Keratinocyte (primary cell): ENCODE results near the gene PCDHB13. TPM values are rescaled to one million over a fixed set of nuclear protein-coding genes. Genes with fewer than 3 reads are reported as not detected.
"Not testable (repeated sequence)": the region's sequence is repeated elsewhere in the genome, so short reads cannot be mapped to it uniquely, and the experiment has no call there.

Experiments
- DNase-seq: peaks from one replicate; pipeline ENCODE4 v3.0.0-alpha.2; 2011; ENCODE audit warnings: low read depth, missing footprints, low spot score
- FAIRE-seq: peaks from 2 replicates; lab custom pipeline; 2011; peaks lifted over from hg19 to GRCh38; lab: Jason Lieb, UNC
- H2AFZ ChIP-seq: 2 replicates; pipeline ENCODE4 v1.6.0; 2012; ENCODE audit warnings: low read length, control low read depth, inconsistent platforms; ENCODE audit not compliant: control insufficient read depth
- H3K27ac ChIP-seq: 2 replicates; pipeline ENCODE4 v1.5.1; 2011; ENCODE audit warnings: low read length; ENCODE audit not compliant: control insufficient read depth, insufficient read depth
- H3K27me3 ChIP-seq: 3 replicates; pipeline ENCODE4 v1.6.0; 2011; ENCODE audit warnings: low read length; ENCODE audit not compliant: control insufficient read depth, insufficient read depth; ENCODE audit errors: extremely low read depth
- H3K36me3 ChIP-seq, 2 experiments: 2 replicates in 1 of 2; 3 replicates in 1 of 2; pipeline ENCODE4 v1.5.1; 2011; ENCODE audit warnings: low read length in 2 of 2, mild to moderate bottlenecking in 1 of 2; ENCODE audit not compliant: control insufficient read depth in 2 of 2, insufficient read depth in 2 of 2; ENCODE audit errors: extremely low read depth in 1 of 2
- H3K4me1 ChIP-seq: 3 replicates; pipeline ENCODE4 v1.5.1; 2011; ENCODE audit warnings: low read length; ENCODE audit not compliant: control insufficient read depth, insufficient read depth; ENCODE audit errors: extremely low read depth
- H3K4me2 ChIP-seq: 3 replicates; pipeline ENCODE4 v1.6.0; 2011; ENCODE audit warnings: low read depth, low read length; ENCODE audit not compliant: control insufficient read depth, insufficient read depth; ENCODE audit errors: extremely low read depth
- H3K4me3 ChIP-seq, 3 experiments: fragments of 200-600 bp in 1 of 3; sonication (generic) in 1 of 3; 2 replicates in 2 of 3; 3 replicates in 1 of 3; pipeline ENCODE4 v1.5.1; 2011 to 2016; ENCODE audit warnings: low read length in 3 of 3, mild to moderate bottlenecking in 3 of 3, control low read depth in 2 of 3, inconsistent platforms in 1 of 3, low read depth in 1 of 3, mixed read lengths in 1 of 3, mixed run types in 1 of 3, moderate library complexity in 1 of 3; ENCODE audit not compliant: control insufficient read depth in 2 of 3, insufficient read depth in 2 of 3; ENCODE audit errors: extremely low read depth in 1 of 3
- H3K79me2 ChIP-seq: 2 replicates; pipeline ENCODE4 v1.6.0; 2012; ENCODE audit warnings: low read length; ENCODE audit not compliant: control insufficient read depth, insufficient read depth
- H3K9ac ChIP-seq: 3 replicates; pipeline ENCODE4 v1.6.0; 2011; ENCODE audit warnings: low read length; ENCODE audit not compliant: control insufficient read depth, insufficient read depth; ENCODE audit errors: extremely low read depth
- H3K9me1 ChIP-seq: 3 replicates; pipeline ENCODE4 v1.6.0; 2011; ENCODE audit warnings: low read length; ENCODE audit not compliant: control insufficient read depth, insufficient read depth; ENCODE audit errors: extremely low read depth
- H3K9me3 ChIP-seq: 2 replicates; pipeline ENCODE4 v1.5.1; 2012; ENCODE audit warnings: low read depth, low read length; ENCODE audit not compliant: control insufficient read depth
- H4K20me1 ChIP-seq: 3 replicates; pipeline ENCODE4 v1.6.0; 2011; ENCODE audit warnings: low read length; ENCODE audit not compliant: control insufficient read depth, insufficient read depth; ENCODE audit errors: extremely low read depth
- CTCF ChIP-seq, 3 experiments: IDR thresholded peaks in 1 of 3; conservative IDR thresholded peaks in 1 of 3; optimal IDR thresholded peaks in 1 of 3; 2 replicates in 2 of 3; 3 replicates in 1 of 3; pipeline versions ENCODE3 to v1.5.1; 2011; ENCODE audit warnings: low read length in 3 of 3, mild to moderate bottlenecking in 3 of 3, moderate library complexity in 2 of 3, control low read depth in 1 of 3, inconsistent platforms in 1 of 3; ENCODE audit not compliant: insufficient read depth in 2 of 3; ENCODE audit errors: extremely low read depth in 1 of 3
- EZH2 ChIP-seq: IDR thresholded peaks from one replicate; pipeline ENCODE4 v1.6.1; 2012; ENCODE audit warnings: inconsistent platforms, mild to moderate bottlenecking, low read length, moderate library complexity
- dilution Hi-C: fragments of 300-500 bp; cut with MboI; formaldehyde crosslinking; loops from one replicate; pipeline ENCODE4 v1.7.0; 2020; ENCODE audit warnings: low sequenced_read_pairs; ENCODE audit not compliant: extremely low pct_ligation_motif_present
- polyA plus RNA-seq, 5 experiments: library from polyadenylated mRNA; depleted of rRNA in 3 of 5; stranded (reverse) in 3 of 5; stranded (forward) in 1 of 5; unstranded in 1 of 5; fragments of >200 nt; gene quantifications; 1 replicate in 1 of 5; 2 replicates in 3 of 5; 3 replicates in 1 of 5; pipeline versions ENCODE4 v1.2.1 to v1.2.3, GENCODE V29; 2011 to 2012; ENCODE audit warnings: missing spikeins in 2 of 5, low read depth in 1 of 5, low replicate concordance in 1 of 5

The PCDHB13 gene
- polyA plus RNA-seq, 1 donor (not counting 4 experiments of a cell fraction or from before 2014, with no cell fraction given), result 0.07 TPM

DNA sequence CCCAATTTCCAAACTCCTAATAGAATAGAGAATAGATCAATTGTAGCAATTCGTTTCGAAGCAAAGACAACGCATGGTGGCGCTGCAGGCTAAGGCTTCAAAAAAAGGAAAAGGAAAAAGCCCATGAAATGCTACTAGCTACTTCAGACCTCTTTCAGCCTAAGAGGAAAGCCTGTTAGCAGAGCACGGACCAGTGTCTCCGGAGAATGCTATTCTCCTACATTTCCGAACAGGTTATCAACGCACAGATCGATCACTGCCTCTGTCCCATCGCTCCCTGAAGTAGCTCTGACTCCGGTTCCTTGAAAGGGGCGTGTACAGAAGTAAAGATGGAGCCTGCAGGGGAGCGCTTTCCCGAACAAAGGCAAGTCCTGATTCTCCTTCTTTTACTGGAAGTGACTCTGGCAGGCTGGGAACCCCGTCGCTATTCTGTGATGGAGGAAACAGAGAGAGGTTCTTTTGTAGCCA, 31.6 kb downstream of the PCDHB13 start, which contains the start of gene PCDHB15:
Gene PCDHB15, plus strand, starts transcription at position 146 of the 468 bp plus-strand sequence. Its CDS starts 184 bp downstream, at position 330.
- Histone ChIP-seq H3K36me3 (no peaks in the 10 kb centered on the region), H3K4me1 (no peaks in the 10 kb centered on the region), H3K9ac (no peak within 1 kb of the TSS), H3K9me3 (peaks cover 7% of the 10 kb centered on the region), H3K27ac (no peak within 1 kb of the TSS), H3K79me2 (no peaks in the 10 kb centered on the region), H2AFZ (no peak within 1 kb of the TSS), H3K27me3 (no peaks in the 10 kb centered on the region), H3K4me2 (no peak within 1 kb of the TSS), H4K20me1 (no peaks in the 10 kb centered on the region), H3K4me3 (no peak within 1 kb of the TSS), H3K9me1 (no peaks in the 10 kb centered on the region)
- DNase-seq (no peak), FAIRE-seq (no peak)
- TF ChIP-seq CTCF (optimal IDR thresholded peaks at IDR 0.05 in 1 of 3, IDR thresholded peaks at IDR 0.05 in 1 of 3, conservative IDR thresholded peaks at IDR 0.05 in 1 of 3; ENCODE audit: extremely low read depth in 1 of 3, insufficient read depth in 2 of 3, low read length in 3 of 3) (no peak), EZH2 (no peak)
- dilution Hi-C loops, result no loop called here

- H3K4me2 ChIP-seq, DNase-seq, H2AFZ ChIP-seq, H3K27ac ChIP-seq, H3K36me3 ChIP-seq, H3K4me1 ChIP-seq, H3K9me3 ChIP-seq, H4K20me1 ChIP-seq, H3K9ac ChIP-seq, dilution Hi-C loops, H3K79me2 ChIP-seq, H3K27me3 ChIP-seq, H3K9me1 ChIP-seq, FAIRE-seq, H3K4me3 ChIP-seq: not testable (repeated sequence)
Observed at GRCh38 chr5:141246971-141247370, 33.3 kb downstream of the PCDHB13 start.

- dilution Hi-C loops, H3K36me3 ChIP-seq, H3K9me1 ChIP-seq, DNase-seq, H3K27me3 ChIP-seq, H3K9me3 ChIP-seq, H4K20me1 ChIP-seq, H3K4me2 ChIP-seq, H3K4me1 ChIP-seq, H3K4me3 ChIP-seq, H3K79me2 ChIP-seq, FAIRE-seq, H3K9ac ChIP-seq, H2AFZ ChIP-seq, H3K27ac ChIP-seq: not testable (repeated sequence)
Observed at GRCh38 chr5:141247434-141247833, 33.7 kb downstream of the PCDHB13 start.
